ENCODE data around the gene SHCBP1L.
"Not testable (repeated sequence)": the region's sequence is repeated elsewhere in the genome, so short reads cannot be mapped to it uniquely, and the experiment has no call there.

The SHCBP1L gene

GRCh38 chr1:182965861-182966260, 12.9 kb upstream of the SHCBP1L start:
- FAIRE-seq (no peak), DNase-seq (ENCODE audit: insufficient read length, low spot score) (no peak)

- no peak for FAIRE-seq
Measured at GRCh38 chr1:182965096-182965495, 12.1 kb upstream of the SHCBP1L start.

GRCh38 chr1:182962554-182963115, 9.7 kb upstream of the SHCBP1L start:
- peak; percentile 88 for FAIRE-seq
- DNase-seq (ENCODE audit: insufficient read length, low spot score), result peak; percentile 65

More at GRCh38 chr1:182965096-182965495, 12.1 kb upstream of the SHCBP1L start:
- DNase-seq (ENCODE audit: insufficient read length, low spot score), result no peak

GRCh38 chr1:182960046-182960445, 7.1 kb upstream of the SHCBP1L start:
- DNase-seq (ENCODE audit: insufficient read length, low spot score) (no peak), FAIRE-seq (no peak)

- DNase-seq (ENCODE audit: insufficient read length, low spot score), result no peak
- no peak for FAIRE-seq
Measured at GRCh38 chr1:182957902-182958395, 5.0 kb upstream of the SHCBP1L start.

GRCh38 chr1:182956708-182957365, 3.9 kb upstream of the SHCBP1L start:
- FAIRE-seq (no peak), DNase-seq (ENCODE audit: insufficient read length, low spot score) (no peak)

- no peak for FAIRE-seq
- DNase-seq (ENCODE audit: insufficient read length, low spot score), result no peak
Measured at GRCh38 chr1:182955596-182956588, 2.9 kb upstream of the SHCBP1L start.

- FAIRE-seq (no peak), DNase-seq (ENCODE audit: insufficient read length, low spot score) (no peak)
Measured at GRCh38 chr1:182953826-182954225, 860 bp upstream of the SHCBP1L start.

GRCh38 chr1:182943336-182943735, 9.6 kb downstream of the SHCBP1L start:
- DNase-seq (ENCODE audit: insufficient read length, low spot score); FAIRE-seq: not testable (repeated sequence)

- DNase-seq (ENCODE audit: insufficient read length, low spot score); FAIRE-seq: not testable (repeated sequence)
Measured at GRCh38 chr1:182942145-182942544, 10.8 kb downstream of the SHCBP1L start.

- no peak for DNase-seq (ENCODE audit: insufficient read length, low spot score)
- FAIRE-seq, result no peak
Measured at GRCh38 chr1:182939413-182939812, 13.6 kb downstream of the SHCBP1L start.

- no peak for FAIRE-seq
- no peak for DNase-seq (ENCODE audit: insufficient read length, low spot score)
Measured at GRCh38 chr1:182935716-182936115, 17.2 kb downstream of the SHCBP1L start.

- FAIRE-seq (no peak), DNase-seq (ENCODE audit: insufficient read length, low spot score) (no peak)
Measured at GRCh38 chr1:182930985-182931384, 22.0 kb downstream of the SHCBP1L start.

GRCh38 chr1:182927693-182928433, 25.1 kb downstream of the SHCBP1L start:
- FAIRE-seq (peak; percentile 66), DNase-seq (ENCODE audit: insufficient read length, low spot score) (no peak)

GRCh38 chr1:182925661-182926060, 27.3 kb downstream of the SHCBP1L start:
- FAIRE-seq (no peak), DNase-seq (ENCODE audit: insufficient read length, low spot score) (no peak)

- FAIRE-seq, result no peak
- no peak for DNase-seq (ENCODE audit: insufficient read length, low spot score)
Measured at GRCh38 chr1:182917378-182917777, 35.6 kb downstream of the SHCBP1L start.

- no peak for DNase-seq (ENCODE audit: insufficient read length, low spot score)
- FAIRE-seq, result no peak
Measured at GRCh38 chr1:182913401-182913800, 39.6 kb downstream of the SHCBP1L start.

GRCh38 chr1:182910143-182910542, 42.8 kb downstream of the SHCBP1L start:
- FAIRE-seq, result no peak
- DNase-seq (ENCODE audit: insufficient read length, low spot score), result no peak

GRCh38 chr1:182909578-182909977, 43.4 kb downstream of the SHCBP1L start:
- FAIRE-seq, result no peak

GRCh38 chr1:182905321-182905720, 47.6 kb downstream of the SHCBP1L start:
- FAIRE-seq (no peak), DNase-seq (ENCODE audit: insufficient read length, low spot score) (no peak)

More at GRCh38 chr1:182909578-182909977, 43.4 kb downstream of the SHCBP1L start:
- DNase-seq (ENCODE audit: insufficient read length, low spot score), result no peak
